GM08714 (cell line): ENCODE measurements around the gene TCOF1.
A peak's percentile ranks its signal among the peaks of the same experiment; 100 is the strongest.
"Not testable (repeated sequence)": the region's sequence is repeated elsewhere in the genome, so short reads cannot be mapped to it uniquely, and the experiment has no call there.

ENCODE experiments used
- H3K4me3 ChIP-seq: fragments of 200-500 bp; sonication (Bioruptor generic); 2 replicates; pipeline ENCODE4 v1.5.1; 2014; ENCODE audit warnings: mild to moderate bottlenecking, low read length, inconsistent platforms
- ZNF274 ChIP-seq: IDR thresholded peaks from 2 replicates; pipeline ENCODE4 v1.6.1; 2012; ENCODE audit warnings: mild to moderate bottlenecking, low read depth, low read length

TCOF1 gene

DNA sequence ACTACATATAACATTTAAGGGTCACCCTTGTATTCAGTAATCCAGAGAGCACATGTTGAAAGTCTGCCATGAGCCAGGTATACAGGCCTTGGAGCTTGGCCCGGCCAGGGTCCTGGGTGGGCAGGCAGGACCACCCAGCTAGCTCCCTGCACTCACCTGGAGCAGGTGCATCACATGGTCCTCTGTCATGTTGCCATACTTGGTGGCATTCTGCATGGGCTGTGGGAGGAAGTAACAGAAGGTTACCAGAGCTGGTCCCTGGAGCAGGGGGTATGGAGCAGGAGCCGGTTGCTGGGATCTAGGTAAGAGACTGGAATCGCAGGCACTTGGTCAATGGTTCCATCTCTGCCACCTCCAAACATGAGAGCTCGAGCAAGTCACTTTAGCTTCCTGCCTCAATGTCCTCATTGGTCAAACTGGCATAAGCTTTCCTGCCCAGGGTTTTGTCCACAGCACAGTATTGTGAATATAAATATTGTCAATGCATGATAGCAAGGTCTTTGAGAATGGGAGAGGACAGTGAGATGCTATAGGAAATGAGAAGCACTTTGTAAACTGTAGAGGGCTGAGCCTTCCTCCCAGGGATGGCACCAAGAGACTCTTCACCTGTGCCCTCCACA lies 48.7 kb downstream of the TCOF1 start:
- H3K4me3 ChIP-seq = no peak overlapping the region
- TF ChIP-seq ZNF274 = no peak

DNA sequence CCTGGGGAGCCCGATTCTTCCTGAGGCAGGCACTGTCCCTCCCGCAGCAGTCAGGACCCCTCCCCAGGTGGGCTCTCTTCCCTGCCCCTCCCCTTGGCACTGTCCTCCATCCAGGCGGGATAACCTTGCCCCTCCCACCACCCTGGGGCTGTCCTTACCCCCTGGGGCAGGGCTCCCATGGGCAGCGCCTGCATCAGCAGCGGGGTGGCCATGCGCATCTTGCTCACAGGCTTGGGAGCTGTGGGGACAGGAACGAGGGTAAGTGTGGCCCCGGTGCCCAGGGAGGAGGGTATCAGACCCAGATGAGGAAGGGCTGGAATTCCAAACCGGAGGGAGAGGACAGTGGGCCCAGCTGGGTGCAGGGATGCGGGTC lies 49.2 kb downstream of the TCOF1 start:
- no peak overlapping the region for H3K4me3 ChIP-seq
- no peak for TF ChIP-seq ZNF274

DNA sequence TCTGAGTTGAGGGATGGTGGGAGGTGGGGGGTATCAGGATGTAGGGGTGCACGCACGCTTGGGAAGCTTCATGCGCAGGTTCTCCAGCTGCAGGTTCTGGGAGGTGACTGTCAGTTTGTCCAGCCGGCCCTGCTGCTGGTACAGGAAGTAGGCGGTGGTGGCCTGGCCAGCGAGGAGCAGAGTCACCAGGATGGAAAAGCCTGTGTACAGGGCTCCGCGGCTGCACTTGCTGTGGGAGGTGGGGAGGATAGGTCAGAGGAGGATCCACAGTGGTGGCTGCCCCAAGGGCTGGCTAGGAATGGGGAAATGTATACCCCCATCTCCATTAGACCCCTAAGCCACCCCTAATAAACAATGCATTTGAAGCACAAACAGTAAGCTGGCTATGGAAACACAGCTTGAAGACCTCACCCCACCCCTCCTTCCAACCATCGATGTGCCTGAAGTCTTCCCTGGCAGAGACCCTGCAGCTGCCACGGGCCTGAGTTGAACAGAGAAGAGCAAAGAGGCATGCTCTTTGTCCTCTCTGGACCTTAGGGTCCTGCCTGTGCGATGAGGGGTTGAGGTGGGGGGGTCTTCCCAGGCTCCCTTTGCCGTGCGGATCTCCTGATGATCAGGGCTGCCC lies 49.7 kb downstream of the TCOF1 start:
- TF ChIP-seq ZNF274 = no peak
- no peak overlapping the region for H3K4me3 ChIP-seq

DNA sequence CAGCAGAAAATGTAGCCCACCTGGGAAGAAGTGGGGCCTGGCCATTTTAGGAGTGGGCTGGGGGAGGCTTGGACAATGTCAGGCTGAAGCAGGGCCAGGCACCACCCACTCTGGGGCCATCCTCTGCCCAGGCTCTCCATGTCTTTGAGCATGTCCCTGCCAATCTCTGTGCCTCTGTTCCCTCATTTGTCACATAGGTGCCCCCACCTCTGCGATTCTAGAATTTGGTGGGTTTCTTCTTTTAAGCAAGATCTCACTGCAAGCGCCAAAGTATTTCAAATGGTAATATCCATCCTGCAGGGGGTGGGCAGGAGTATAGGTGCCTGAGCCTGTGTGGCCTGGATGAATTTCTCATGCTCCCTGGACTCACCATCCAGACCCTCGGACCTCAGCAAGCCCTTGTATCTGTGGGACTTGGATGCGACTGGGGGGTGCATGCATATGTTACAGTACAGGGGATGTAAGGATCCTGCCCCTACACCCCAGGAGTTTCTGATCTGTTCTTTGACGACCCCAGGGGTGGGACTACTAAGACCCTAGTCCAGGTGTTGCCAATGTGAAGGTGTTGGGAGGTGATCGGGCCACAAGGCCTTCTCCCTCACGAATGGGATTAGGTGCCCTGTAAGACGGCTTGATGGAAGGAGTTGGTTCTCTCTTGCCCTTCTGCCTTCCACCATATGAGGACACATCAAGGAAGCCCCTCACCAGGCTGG lies 50.9 kb downstream of the TCOF1 start:
- no peak for TF ChIP-seq ZNF274
- peak overlapping the region; percentile 81; the same call in 1 of the 2 replicates for H3K4me3 ChIP-seq

DNA sequence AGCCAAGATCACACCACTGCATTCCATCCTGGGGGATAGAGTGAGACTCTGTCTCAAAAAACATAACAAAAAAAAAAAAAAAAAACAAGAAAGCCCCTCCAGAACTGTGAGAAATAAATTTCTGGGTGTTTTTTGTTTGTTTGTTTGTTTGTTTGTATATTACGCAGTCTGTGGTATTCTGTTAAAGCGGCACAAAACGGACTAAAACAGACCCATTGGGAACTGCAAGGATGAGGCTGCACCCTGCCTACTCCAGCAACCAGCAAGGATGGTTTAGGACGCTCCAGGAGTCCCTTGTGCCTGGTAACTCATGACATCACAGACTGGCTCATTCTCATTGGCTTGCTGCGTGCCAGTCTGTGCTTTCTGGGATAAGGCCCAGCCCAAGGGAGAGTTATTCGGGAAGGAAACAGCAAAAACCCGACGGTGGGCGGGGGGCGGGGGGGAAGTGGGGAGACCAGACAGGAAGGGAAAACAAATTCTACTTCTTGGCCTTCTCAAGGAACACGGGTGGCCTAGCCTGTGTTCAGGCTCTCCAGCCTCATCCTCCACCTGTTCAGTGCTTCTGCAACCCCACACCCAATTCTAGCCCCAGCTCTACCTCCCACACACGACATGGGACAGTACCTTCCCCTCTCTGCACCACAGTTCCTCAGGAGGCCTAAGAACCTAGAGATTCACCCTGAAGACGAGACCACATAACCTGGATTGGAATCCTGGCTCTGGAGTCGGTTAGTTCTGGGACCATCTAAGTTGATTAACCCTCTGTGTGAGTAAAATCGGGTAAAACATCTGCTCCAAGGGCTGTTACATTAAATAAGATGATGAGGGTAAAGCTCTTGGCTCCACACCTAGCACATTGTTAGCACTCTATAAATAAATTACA lies 52.4 kb downstream of the TCOF1 start:
- peak overlapping the region; percentile 81 for H3K4me3 ChIP-seq
- no peak for TF ChIP-seq ZNF274

DNA sequence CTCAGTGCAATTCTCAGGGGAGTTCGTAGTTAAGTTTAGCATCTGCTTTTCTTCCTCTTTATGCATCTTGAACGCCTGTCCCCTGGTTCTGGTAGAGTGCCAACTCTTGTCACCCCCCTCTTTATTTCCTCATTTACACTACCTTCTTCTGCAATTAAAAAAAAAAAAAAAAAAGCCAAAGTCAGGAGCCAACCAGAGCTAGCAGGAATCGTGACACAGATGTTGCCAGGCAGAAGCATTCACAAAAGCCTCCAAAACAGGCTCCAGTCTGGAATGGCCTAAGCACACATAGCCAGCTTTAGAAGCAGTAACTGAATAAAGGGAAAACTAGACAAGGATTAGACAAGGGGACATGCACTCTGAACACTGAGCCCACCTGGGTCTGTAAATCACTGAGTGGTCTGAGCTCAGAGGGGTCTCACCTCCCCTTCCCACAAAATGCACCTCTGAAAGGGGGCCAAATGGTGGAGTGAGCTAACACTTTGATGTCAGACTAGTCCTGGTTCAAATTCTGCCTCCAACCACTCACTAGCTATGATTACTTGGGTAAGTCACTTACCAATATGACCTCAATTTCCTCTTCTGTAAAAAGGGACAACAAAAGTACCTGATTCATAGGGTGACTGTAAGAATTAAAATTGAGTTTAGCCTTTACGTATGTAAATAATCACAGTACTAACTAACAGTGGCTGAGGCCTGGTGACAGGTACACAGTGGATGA lies 53.2 kb downstream of the TCOF1 start:
- no peak for TF ChIP-seq ZNF274
- H3K4me3 ChIP-seq = peak overlapping the region; percentile 81

DNA sequence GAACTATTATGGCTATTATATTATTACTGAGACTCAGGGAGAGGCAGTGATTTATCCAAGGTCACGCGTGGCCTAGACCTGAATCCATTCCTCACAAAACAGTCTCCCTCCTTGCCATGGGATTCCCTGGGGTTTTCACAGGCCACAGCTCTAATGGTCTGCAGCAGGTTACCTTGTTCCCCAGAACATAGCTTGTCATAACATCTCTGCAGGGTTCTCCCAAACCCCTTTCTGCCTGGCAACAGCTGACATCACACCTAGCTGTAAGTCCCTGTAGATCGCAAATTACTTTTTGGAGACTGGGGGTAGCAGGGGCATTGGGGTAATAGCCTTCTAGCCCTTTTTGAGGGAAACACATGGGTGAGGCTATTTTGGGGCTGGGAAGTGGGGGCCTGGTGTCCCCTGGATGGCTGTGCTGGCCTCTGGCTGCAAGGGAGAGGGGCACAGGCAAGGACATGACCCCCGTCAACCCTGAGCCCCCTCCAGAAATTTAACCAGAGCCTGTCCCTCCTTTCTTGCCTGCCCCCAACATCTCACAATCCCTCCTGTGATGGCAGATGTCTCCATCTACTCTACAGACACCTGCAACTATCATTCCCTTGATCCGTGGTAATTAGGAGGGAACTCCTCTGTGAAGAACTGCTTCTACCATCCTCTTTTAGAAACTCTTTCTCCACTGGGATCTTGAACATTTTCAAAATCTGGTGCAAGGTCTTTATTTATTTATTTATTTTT lies 53.9 kb downstream of the TCOF1 start:
- H3K4me3 ChIP-seq = peak overlapping the region; percentile 81

DNA sequence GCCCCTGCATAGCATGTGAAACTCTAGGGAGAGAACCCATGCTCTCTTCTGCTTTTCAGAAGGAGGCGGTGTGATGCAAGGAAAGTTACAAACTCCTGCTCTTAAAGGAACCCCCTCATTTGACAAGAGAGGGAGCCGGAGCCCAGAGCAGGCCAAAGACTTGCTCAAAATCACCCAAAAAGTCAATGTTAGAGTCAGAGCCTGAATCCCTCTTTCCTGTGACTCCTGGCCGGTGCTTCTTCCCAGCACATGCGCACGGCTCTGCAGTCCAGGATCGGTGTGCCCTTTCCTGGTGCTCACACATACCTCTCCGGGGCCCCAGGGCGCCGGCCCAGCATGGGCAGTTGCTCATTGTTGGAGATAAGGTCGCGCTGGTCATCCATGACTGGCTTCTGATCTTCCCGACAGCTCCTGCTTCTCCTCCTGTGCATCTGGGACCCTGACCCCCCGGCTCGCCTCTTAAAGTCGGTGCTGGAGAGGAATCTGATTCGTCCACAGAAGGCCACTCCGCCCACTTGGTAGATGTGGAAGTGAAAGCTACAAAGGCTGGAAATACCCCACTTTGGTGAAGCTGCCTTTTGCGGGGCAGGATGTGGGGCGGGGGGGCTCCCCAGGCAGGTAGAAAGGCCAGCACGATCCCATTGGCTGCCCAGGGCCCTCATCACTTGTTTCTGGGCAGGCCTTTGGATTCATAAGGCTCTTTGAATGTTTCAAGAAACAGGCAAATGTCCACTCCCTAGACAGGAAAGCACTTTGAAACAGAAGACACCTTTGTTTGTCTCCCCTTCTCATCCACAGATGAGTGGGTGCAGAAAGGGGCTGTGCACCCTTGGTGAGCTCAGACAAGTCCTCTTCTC lies 55.0 kb downstream of the TCOF1 start, which contains the start of gene CD74:
CD74 (minus strand) TSS at position 592 of the 857 bp plus-strand sequence; CDS start at position 431, 161 bp downstream.
- peak within 1 kb of the TSS; percentile 81 for H3K4me3 ChIP-seq
- TF ChIP-seq ZNF274 = no peak

More for the DNA sequence above, 53.9 kb downstream of the TCOF1 start:
- TF ChIP-seq ZNF274 = no peak

DNA sequence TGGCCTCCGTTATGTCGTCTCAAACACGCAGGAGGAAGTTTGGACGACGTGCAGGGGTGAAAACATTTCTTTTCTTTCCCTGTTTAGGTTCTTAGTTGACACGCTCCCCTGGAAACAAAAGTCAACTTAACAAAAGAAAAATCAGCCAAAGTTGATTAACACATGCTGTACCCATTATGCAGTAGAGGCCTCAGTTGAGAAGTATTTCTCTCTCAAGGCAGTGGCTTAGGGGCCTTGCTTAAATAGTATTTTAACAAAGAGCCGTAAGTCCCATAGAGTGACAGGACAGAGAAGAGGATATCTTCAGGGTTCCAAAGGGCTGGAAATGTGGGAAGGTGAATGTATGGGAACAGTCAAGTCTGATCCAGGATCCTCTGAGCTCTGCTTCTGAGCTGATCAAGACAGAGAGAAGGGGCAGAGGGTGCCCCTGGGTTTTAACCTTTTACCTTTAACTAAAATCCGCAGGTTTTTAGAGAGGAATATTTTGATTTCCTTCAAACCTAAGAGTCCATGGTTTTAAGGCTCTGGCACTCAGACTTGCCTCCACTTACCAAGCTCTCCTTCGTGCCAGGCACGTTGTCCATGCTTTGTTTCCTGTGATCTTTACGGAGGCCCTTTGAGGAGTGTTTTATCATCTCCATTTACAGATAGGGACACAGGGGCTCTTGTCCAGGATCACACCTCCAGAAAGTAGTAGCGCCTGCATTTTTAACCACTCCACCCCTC lies 55.8 kb downstream of the TCOF1 start:
- peak overlapping the region; percentile 21; the same call in 1 of the 2 replicates for H3K4me3 ChIP-seq
- no peak for TF ChIP-seq ZNF274

DNA sequence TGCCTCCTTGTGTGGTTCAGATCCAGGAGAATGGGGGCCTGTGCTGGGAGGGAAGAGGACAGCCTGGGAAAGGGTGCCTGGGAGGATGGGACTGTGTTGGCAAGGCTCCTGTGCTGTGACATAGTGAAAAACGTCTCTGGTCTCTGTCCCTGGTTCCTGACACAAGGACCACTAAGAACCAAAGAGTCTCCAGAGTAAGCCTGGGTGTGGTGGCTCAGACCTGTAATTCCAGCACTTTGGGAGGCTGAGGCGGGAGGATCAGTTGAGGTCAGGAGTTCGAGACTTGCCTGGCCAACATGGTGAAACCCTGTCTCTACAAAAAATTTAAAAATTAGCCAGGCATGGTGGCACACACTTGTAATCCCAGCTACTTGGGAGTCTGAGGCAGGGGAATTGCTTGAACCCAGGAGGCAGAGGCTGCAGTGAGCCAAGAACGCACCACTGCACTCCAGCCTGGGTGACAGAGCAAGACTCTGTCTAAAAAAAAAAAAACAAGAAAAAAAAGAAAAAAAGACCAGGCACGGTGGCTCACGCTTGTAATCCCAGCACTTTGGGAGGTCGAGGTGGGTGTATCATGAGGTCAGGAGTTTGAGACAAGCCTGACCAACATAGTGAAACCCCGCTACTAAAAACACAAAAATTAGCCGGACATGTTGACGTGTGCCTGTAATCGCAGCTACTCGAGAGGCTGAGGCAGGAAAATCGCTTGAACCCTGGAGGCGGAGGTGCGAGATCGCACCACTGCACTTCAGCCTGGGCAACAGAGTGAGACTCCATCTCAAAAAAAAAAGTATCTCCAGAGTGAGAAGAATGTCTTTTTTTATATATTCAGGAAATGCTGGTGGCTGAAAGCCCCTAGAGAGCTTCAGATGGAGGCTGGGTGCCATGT lies 56.6 kb downstream of the TCOF1 start:
- not testable (repeated sequence) for H3K4me3 ChIP-seq

DNA sequence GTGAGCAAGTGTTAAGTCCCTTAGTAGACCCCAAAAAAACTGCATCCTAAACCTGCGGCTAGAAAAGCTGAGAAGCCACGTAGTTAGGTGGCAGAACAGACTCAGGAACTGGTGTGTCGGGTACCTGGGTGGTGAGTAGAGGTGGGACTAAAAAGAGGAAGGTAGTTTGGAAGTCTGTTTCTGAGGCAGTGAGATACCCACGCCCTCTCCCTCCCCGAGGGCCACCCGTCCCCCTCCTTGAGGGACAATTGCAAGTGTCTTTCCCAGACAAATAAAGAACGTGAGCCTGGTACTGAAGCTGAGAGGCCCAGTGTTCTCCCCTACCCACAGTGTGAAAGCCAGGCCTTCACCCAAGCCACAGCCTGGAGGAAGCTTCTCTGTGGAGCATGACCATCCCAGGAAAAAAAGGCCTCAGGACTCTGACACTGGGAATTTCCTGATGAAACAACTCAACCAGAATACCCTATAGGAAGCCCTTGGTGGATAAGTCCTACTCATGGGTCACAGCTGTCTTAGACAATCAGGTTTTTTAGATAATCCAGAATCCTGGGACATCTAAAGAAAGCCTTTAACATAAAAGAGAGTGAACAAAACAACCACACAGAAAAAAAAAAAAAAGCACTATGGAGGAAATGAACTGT lies 62.3 kb downstream of the TCOF1 start:
- TF ChIP-seq ZNF274 = no peak
- no peak overlapping the region for H3K4me3 ChIP-seq
